HG03108 (cell line): Measurements from ENCODE around the gene BAG2.

Source experiments
- ATAC-seq: cut with Tn5 transposase; IDR thresholded peaks from one replicate; pipeline ENCODE4 v1.9.1; 2021; ENCODE audit warnings: moderate library complexity; ENCODE audit not compliant: unreplicated experiment

The BAG2 gene

DNA sequence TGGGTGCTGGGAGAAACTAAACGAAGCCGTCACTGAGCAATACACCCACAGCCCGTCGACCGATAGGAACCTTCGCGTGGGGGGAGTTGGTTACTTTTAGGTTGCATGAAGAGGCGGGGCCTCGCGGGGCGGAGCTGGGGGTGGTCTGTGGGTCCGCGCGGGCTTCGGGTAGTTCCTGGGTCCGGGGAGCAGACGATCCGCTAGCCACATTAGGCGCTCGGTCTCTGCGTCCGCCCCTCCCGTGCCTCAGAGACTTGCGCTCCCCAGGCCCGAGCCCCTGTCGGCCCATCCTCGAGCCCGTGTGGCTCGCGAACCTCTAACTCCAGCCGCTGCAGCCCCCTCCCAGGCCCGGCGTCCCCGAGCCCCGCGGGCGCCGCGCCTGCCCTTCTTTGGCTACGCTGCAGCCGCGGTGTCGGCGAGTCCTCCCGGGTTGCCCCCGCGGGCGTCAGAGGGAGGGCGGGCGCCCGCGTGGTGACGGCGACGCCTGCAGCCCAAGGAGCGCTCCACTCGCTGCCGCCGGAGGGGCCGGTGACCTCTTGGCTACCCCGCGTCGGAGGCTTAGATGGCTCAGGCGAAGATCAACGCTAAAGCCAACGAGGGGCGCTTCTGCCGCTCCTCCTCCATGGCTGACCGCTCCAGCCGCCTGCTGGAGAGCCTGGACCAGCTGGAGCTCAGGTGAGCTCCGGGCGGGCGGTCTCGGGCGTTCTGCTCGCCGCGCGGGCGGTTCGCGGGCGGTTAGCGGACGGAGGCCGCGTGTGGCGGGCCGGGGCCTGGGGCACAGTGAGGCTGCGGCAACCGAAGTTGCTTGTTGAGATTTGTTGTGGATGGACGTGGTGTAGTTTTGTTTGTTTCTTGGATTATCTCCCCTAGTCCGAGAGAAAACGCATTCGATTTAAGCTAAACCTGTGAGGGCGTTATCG, at the start of gene BAG2:
TSS of gene BAG2 (plus strand) at position 191 of the 920 bp plus-strand sequence. CDS start at position 563, 372 bp downstream.
- ATAC-seq, result peak; percentile 91

DNA sequence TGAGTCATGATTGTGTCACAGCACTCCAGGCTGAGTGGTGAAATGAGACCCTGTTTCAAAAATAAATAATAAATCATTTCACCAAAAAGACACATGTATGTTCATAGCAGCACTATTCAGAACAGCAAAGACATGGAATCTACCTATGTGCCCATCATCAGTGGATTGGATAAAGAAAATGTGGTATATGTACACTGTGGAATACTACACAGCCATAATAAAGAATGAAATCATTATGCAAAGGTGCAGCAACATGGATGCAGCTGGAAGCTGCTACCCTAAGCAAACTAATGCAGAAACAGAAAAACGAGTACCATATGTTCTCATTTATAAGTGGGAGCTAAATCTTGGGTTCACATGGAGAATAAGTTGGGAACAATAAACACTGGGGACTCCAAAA, 49.0 kb upstream of the BAG2 start:
- ATAC-seq, result no peak

DNA sequence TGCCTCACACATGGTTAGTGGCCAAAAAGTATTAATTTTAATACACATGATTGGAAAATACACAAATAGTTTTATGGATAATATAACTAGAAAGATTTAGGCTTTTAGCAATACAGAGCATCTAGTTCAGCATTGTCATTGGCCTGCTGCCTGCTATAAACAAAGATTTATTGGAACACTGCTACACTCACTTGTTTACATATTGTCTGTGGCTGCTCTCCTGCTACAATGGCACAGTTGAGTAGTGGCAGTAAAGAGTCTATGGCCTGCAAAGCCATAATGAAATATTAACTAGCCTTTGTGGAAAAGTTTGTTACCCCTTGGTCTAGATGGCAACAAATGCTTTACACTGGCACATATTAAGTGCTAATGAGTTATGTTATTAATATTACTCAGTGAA, 44.4 kb upstream of the BAG2 start:
- no peak for ATAC-seq

DNA sequence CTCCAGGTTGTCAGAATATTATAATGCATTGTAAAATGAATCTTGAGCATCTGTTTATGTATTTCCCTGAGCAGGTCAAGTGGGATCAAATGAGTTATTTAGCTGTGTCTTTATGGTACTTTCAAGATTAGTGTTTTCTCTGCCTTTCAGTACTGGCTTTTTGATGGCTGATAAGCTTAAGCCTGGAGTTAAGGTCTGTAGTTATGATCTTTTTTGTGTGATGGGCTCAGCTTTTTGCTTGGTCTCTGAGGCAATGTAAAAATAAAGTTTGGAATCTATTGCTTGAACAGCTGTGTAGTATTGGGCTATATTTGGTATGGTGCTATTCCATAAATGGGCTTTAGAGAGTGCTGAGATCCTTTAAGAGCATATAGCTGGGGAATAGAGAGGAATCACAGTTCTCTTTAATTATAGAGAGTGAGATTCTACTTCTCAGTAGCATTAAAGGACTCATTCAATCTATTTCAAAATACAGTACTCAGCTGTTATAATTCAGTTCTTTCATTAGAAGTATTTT, 41.4 kb upstream of the BAG2 start:
- no peak for ATAC-seq

DNA sequence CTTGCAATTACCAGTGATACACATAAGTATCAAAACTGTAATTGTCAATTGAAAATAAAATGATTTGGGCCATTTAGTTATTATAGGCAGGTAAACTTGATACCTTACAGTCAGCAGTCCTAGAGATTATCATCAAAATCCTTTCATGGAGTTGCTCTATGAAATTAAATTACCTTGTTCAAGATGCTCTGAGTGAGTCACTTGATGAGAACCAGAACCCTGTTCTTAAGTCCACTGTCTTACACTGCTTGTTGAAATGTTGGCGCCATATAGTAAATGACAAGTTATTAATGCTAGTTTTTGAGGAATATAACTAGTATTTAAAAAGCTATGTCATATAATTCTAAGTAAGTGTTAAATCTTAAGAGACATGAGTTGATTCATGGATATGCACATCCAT, 37.2 kb upstream of the BAG2 start:
- ATAC-seq, result no peak

DNA sequence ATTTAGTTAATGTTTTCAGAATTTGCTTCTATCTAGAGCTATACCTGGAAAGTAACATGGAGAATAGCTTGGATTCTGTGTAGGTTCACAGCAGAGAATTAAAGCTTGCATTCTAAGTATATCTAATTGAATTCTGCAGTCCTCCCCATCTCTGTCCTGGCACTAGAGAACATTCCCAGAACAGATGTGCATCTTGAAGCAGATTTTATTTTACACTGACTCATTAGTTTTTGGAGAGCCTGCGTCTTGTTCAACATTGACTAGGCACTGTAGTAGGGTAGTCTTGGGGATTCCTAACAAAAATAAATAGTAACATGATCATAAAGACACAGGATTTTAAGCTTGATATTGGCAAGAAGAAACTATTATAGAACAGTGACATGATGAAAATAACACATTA, 36.2 kb upstream of the BAG2 start:
- no peak for ATAC-seq

DNA sequence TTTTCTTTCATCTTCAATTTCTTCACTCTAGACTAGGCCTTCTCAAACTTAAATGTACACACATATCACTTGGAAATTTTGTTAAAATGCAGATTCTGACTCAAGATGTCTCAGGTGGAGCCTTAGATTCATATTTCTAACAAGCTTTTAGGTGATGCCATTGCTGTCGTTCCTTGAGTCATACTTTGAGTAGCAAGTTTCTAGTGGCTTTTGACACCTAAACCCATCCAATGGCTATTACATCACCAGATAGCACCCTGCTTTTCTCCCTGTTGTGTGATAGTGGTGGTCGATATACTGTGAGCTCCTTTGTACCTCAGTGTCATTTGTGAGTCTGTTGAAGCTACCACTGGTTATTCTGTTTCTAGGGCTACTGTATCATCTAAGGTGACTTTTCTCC, 34.8 kb upstream of the BAG2 start:
- no peak for ATAC-seq

DNA sequence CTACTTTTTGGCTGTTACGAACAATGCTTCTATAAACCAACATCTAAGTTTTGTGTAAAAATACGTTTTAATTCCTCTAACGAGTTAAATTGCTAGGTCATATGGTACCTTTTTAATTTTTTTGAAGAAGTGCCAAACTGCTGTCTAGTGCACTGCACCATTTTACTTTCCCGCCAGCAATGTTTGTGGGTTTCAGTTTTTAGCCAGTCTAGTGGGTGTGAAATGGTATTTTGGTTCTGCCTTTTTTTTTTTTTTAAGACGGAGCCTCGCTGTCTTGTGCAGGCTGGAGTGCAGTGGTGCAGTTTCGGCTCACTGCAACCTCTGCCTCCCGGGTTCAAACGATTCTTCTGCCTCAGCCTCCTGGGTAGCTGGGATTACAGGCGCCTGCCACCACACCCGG, 34.1 kb upstream of the BAG2 start:
- ATAC-seq, result no peak

DNA sequence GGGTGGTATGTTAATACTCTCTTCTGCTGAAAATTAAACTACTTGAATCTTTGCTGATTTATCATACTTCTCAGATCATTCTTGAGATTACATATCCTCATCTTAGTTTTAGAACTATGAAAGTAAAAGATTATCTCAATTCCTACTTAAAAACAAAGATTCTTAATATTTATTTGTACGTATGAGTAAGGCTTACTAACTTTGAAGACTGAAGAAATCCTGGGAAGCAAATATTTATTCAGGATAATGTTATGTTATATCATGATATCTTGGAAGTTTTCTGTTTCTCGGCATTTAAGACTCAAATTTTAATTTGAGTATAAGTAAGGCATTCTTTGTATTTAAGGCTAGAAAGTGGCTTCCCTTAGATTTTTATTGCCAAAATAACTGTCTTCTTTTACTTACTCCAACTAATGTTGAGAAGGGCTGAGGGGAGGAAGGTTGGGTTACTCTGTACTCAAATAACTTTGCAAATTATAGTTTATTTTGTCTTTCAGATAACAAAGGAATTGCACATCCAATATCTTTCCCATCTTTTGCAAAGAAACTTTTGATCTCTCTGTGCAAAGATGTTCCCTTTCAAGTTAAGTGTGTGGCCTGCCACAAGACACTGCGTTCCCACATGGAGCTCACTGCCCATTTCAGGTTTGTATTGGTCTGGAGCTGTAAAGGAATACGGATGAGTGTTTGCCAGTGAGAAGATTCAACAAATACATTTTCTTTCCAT, 30.5 kb upstream of the BAG2 start:
- ATAC-seq, result no peak

DNA sequence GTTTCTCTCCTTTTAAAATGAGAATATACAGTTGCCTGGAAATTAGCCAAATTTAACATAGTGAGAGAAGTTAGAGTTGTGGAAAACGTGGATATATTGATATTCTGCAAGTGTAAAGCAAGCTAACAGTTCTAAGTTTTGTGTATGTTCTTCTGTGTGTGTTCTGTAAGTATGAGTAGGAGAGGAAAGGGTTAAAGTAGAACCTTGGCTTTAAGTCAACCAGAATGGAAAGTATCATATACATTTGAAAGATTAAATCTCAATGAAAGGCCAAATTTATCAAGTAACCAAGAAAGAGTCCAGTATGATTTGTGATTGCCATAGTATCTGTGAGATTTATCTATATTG, 30.0 kb upstream of the BAG2 start:
- ATAC-seq, result no peak

DNA sequence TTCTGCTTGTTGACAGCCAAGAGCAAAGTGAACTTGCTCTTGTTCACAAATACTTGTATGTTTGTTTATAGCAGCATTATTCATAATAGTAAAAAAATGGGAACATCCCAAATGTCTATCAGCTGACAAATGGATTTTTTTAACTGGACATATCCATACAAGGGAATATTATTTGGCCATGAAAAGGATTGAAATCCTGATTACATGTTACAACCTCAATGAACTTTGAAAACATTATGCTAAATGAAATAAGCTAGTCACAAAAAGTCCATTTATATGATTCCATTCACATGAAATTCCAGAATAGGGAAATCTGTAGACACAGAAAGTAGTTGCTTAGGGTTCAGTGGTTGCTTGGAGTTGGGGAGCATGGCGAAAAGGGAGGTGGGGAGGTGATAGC, 28.4 kb upstream of the BAG2 start:
- ATAC-seq, result no peak

DNA sequence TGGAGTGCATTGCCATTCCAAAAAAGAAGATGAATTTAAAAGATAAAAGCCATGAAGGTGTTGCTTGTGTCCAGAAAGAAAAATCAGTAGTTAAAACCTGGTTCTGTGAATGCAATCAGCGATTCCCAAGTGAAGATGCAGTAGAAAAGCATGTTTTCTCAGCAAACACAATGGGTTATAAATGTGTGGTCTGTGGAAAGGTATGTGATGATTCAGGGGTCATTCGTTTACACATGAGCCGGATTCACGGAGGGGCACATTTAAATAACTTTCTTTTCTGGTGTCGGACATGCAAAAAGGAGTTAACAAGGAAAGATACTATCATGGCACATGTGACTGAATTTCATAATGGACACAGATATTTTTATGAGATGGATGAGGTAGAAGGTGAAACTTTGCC, 24.7 kb upstream of the BAG2 start:
- ATAC-seq, result no peak

DNA sequence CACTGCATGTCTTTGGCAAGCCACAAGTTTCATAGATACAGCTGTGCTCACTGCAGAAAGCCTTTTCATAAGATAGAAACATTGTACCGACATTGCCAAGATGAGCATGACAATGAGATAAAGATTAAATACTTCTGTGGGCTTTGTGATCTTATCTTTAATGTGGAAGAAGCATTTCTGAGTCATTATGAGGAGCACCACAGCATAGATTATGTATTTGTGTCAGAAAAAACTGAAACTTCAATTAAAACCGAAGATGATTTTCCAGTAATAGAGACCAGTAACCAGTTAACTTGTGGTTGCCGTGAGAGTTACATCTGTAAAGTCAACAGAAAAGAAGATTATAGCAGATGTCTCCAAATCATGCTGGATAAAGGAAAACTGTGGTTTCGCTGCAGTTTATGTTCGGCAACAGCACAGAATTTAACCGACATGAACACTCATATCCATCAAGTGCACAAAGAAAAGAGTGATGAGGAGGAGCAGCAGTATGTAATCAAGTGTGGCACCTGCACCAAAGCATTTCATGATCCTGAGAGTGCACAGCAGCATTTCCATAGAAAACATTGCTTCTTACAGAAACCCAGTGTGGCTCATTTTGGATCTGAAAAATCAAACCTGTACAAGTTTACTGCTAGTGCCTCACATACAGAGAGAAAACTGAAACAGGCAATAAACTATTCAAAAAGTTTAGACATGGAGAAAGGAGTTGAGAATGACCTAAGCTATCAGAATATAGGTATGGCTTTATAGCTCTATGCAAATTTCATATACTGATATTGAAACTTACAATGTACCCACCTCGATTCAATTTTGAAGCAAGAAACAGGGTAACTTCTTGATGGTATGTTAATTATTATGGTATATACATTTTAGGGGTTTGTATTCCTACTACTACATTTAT, 23.9 kb upstream of the BAG2 start:
- ATAC-seq, result no peak

DNA sequence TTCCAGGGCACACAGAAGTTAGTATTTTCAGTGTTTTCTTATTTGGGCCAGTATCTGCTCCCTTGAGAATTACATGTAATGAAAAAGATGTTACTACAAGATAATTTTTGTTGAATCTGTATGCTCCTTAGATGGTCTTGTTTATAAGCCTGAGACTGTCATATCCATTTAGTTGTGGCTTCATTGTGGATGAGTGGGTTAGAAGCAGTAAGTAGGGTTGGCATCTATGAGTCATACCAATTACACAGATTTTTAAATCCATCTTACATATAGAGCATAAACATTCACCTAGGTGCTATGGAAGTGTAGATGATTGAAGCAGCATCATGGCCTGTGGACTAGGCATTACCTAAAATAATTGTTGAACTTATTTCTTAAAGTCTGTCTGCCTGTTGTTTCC, 13.5 kb upstream of the BAG2 start:
- ATAC-seq, result no peak

DNA sequence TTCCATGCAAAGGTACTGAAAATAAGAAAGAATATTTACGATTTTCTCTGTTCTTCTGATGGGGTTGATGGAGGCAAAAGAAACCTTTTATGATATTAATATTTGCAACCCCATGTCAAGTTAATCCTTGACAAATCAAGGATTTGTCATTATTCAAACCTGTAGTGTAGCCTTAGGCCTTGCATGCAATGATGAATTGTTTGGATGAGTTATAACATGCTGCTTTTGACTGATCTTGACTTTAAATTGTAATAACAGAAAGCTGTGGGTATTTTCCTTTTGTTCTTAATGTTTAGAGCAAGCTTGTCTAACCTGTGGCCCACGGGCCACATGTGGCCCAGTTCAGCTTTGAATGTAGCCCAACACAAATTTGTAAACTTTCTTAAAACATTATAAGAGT, 13.0 kb upstream of the BAG2 start:
- ATAC-seq, result no peak

DNA sequence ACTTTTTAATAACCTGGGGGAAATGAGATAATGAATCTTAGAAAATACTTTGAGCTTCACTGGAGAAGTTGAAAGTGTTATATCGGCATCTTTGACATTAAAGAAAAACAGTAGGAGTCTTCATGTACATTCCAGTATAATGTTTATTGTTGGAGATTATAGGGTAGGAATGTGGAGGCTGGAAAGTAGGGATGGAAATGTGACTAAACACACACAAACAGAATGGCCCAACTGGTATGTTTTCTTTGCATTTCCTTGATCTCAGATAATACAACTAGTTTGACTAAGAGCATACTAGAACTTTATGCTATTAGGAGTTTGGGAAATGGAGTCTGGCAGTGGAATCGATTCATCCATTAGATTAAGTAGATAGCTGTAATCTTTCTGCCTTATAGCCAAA, 10.1 kb upstream of the BAG2 start:
- no peak for ATAC-seq

DNA sequence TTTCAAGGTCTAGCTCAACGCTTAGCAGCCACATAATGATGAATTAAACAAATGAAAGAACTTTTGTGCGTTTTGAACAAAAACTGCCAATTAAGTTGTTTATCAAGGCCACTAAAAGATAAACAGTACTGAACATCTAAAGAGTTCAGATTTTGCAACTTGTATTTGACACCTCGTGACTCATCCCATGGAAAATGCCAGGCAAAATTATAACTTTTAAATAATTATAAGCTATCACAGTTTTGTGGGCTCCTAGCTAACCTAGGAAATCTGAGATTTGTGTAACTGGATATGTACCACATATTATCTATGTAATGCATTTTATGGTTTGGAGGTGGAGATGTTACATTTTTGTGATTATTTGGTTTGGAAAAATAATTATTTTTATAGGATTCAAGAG, 9.6 kb upstream of the BAG2 start:
- no peak for ATAC-seq

DNA sequence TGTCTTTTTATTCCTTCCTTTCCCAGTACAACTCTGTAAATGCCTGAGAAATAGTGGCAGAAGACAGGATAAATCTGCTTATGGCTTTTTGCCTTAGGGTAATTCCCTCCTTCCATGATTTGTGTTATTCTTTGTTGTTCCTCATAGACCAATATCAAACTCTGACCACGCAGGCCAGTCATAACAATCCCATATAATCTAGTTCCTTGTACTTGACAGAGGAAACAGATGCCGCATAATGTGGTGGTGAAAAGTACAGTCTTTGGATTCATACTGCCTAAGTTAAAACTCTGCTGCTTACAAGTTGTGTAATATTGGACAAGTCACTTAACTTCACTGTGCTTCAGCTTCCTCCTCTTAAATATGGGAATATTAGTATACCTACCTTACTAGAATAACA, 8.2 kb upstream of the BAG2 start:
- ATAC-seq, result no peak

DNA sequence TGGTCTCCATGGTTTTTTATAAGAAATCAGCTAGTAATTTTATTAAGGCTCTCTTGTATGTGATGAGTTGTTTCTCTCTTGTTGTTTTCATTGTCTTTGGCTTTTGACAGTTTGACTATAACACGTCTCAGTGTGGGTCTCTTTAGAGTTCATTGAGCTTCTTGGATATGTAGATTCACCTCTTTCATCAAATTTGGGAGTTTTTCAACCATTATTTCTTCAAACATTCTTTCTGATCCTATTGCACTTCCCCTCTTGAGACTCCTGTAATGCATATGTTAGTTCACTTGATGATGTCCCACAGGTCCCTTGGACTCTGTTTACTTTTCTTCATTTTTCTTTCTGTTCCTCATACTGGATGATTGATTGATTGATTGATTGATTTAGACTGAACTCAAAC, 7.0 kb upstream of the BAG2 start:
- no peak for ATAC-seq

DNA sequence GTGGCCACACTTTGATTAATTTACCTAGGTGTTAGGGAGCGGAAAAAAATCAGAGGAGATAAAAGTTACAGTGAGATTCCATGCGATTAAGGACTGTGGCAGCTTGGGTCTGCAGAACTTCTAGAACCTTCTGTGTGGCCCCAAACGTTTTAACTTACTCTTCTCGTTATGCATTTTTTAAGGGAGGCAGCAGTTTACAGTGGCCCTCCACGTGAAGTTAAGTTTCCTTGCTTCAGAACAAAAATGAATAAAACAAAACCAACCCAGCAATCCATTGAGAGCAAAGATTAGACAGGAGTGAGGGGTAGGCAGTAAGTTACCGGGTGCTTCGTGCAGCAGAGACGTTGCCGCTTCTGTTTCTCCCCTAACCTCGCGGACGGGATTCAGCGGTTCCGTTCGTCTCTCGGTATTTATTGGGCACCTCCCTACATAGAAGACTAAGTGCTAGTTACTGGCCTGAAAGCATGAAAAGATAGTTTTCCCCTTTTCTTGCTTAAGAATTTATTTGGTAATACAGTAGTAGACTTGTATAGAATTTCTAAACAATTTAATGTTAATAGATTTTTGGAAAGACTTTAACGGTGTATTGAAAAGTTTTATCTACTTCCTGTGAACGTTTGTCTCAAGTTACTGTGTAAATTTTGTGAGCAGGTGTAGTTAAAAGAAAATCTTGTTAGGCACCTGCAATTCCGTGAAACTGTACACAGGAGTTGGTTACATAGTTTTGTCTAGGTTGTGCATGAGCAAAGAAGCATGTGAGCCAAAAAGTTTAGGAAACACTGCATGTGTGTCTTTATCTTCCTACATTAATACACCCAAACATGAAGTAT, 1.1 kb downstream of the BAG2 start:
- no peak for ATAC-seq
